Cortex of kidney (tissue), 1 donor: ENCODE results near the gene EN2.

ENCODE experiments used
- DNase-seq: peaks from one replicate; lab custom pipeline; 2025; lab: John Stamatoyannopoulos, UW

Gene EN2

DNA sequence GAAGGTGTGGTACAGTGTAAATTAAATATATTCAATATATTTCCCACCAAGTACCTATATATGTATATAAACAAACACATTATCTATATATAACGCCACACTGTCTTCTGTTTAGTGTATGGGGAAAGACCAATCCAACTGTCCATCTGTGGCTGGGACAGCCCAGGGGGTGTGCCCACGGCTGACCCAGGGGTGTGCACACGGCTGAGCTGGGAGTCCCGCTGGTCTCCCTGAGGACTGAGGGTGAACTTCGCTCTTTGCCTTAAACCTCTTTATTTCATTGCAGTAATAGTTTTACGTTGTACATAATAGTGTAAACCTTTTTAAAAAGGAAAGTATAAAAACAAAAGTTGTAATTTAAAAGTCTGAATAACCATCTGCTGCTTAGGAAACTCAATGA, 6.3 kb downstream of the EN2 start:
- DNase-seq, result no peak

DNA sequence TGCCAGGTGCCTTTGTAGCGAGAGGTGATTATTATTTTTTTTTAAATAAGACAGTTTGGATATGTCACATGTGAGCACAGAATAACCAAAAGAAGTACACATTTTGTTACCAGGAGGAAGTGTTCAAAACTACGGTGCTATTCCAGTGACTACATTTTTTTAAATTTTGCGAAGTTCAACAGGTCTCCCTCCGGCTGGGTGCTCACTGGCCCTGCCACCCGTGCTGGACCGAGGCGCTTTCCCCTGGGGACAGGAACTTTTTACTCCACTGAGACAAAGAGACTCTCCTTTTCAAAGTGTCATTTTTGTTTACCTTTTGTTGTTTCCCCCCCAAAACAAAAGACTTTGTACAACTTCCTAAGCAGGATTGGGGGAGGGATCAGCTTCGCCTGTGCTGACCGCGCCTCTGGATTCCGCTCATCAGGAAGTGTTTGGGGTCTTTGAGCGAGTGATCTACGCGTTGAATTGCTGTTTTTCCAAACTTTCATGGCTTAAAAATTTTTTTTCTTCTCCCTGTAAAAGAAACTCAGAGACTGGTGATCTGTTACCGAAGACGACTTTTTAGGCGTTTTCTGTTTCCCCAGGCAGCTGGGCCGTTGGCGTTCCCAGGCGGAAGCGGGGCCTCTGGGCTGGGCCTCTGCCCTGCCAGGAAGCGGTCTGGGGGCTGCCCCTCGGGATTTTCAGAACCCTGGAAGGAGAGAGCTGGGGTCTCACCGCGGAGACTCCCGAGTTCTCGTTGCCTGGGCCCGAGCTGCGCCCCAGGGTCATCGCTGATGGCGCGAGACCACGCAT, 7.2 kb downstream of the EN2 start:
- no peak for DNase-seq

DNA sequence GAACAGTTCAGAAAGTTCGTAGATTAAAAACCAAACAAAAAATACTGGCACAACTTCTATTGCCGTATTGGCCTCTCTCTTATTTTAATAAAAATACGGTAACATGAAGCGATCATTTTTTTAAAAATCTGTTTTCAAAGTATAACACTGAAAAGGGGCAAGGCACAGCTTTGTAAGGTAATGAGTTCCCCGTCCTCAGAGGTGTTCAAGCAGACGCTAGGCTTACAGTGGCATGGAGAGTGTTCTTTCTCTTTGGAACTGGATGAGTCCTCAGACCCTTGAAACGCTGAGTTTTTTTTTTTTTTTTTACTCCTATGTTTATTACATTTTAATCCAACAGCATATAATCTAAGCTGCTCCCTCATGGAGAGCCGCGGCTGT, 7.8 kb downstream of the EN2 start:
- DNase-seq, result no peak

DNA sequence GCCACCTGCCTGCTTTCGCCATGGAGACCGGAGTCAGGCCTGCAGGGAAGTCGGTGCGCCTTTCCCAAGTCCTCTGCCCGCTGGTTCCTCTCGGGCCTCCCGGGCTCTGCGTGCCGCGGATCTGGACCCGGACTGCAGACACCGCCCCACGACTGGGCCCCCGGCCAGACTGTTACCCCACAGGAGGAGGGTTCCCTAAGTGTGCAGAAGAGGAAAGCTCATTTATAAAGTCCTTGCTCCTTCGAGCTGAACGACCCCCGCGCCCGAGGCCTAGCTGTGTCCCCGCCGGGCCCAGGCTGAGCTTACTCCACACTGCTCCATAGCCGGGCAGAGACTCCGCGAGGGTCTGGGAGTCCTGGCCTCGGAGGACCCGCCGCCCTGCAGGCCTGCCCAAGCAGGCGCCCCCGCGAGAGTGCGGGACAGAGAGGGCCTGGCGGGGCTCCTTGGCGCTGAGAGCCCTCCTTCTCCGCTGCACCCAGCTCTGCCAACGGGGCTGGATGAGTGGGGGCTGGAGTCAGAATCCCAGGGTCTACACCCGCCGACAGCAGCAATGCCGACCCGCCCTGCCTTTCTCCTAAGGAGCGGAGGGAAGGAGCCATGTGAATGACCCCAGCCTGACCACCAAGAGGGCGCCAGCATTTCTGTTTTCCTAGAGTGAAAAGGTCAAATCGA, 8.3 kb downstream of the EN2 start:
- no peak for DNase-seq

DNA sequence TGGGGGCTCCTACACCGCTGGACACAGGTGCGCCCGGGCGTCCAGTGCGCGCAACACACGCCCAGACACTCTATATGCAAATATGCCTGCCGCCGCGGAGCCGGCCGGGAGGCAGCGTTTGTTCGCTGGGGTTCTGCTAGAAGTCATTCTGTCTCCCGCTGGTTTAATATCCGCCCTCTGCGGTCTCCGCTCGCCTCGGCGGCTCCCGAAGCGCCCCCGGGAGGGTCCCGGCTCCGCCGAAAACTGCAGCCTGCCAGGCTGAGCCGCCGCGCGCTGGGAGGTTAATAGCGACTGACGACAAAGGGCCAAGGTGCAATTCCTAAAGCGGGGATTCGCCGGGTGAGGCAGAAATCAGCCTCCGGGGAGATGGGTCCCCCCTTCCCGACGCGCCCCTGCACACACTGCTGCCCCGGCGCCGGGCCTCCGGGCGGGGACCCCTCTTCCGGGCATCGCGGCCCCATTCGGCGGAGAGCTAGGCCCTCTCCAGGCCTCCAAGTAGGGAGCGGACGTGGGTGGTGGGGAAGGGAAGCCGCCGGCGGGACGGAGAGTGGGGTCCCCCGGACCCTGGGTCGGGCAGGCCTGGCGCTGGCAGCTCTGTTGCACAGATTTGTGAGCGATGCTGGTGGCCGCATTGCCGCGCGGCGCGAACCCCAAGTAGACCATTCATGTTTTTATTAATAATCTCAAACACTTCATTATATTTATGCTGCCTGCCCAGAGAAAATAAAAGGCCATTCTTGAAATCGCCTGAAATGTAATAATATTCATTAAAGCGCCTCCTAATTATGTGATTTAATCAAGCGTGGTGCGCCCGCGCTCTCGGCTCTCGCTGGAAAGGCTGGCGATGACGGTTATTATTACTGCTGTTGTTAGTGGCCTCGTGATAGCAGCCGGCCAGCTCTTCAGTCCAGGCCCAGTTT, 9.1 kb downstream of the EN2 start:
- DNase-seq, result no peak

DNA sequence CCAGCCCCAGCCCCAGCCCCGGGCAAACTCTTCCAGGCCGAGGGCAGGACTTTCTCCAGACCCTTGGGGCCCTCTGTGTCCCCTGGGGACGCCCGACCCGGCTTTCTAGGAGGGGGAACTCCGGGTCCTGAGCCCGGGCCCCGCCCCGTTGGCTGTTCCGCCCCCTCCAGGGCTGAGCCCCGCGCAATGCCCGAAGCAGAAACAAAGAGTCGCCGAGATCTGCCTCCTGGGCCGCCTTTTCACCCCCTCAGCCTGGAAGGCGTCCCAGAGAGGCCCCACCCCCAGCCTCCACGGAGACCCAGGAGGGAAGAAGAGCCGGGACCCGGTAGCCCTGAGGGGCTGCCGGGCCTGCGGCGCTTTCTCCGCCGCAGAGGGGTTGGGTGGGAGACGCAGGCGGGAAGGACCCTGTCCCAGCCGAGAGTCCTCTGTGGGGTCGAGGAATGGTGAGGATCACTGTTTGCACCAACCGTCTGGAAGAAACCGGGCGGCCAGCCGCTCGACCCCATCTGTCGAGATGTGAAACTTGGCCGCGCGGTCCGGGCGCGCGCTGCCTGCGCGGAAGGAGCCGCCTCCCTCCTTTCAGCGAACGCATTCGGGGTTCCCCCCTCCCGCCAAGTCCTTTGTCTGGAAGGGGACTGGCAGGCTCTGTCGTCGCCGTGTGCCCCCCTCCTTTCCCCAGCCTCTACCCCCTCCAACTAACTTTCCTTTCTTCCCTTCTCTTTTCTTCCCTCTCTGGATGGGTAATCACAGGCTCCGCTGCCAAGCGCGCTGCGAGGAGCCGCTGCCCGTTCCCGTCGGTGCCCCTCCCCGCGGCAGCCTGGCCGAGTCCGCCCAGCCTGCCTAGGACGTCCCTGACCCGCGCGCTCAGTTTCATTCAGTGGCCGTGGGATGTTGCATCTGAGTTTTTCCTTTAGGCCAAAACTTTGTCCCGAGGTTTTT, 10.2 kb downstream of the EN2 start:
- DNase-seq, result no peak

DNA sequence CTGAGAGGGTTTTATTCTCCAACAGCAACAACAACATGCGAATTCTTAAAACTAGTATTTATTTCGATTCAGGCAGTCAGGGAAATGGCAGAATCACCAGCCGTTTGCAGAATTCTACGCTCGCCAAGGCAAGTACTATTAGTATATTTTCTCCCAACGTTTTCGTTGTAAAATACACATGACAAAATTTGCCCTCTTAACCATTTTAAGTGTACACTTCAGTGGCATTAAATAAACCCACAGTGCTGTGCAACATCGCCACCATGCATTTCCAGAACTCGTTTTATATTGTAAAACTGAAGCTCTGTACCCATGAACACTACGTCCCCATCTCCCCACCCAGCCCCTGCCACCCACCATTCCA, 10.8 kb downstream of the EN2 start:
- DNase-seq, result no peak

DNA sequence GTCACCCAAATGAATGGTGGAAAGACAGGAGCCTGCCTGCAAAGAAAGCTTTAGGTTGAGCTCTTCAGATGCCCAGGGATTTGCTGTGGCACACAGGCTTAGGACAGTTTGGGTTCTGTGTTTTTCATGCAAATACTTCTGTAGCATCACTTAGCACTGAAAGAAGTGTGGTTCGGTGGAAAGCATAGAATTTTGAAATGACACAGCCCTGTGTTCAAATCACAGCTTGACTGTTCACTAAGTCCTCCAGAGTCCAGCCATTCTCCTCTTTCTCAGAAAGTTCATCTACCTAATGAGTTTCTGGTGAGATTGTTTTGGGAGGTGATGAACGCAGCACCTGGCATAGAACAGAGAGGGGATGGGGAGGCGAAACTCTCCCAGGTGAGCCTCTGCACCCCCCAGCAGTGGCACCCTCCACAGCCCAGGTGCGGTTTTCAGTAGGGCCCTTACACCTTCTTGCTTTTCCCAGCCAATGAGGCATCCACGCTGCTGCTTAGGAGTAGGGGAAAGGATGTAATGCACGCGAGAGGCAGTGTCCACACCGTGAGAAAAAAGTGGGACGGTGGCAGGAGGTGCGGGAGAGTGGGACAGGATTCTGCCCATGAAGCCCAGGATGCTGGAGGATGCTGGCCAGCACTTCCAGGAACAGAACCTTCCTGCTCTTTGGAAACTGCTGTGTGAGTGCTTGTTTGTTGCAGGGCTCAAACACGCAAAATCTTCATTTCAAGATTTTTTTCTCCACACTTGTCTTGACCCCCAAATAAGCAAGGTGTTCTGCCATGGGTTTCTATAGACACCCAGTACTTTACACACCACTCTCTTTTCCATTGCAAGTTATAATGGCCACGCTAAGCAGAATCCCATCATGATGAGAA, 11.6 kb downstream of the EN2 start:
- no peak for DNase-seq

DNA sequence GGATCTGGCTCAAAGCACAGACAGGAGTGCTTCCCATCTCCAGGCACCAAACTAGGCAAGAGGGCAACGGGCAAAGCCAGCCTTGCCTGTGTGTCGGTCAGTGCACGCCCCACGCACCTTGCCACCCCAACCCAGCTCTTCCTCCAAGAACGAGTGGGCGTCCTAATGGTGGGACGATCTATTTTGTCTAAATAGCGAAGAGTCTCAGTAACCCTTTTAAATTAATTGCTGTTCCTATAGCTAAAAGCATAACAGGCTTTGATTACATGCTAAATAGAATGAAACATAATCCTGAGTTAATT, 12.2 kb downstream of the EN2 start:
- no peak for DNase-seq

DNA sequence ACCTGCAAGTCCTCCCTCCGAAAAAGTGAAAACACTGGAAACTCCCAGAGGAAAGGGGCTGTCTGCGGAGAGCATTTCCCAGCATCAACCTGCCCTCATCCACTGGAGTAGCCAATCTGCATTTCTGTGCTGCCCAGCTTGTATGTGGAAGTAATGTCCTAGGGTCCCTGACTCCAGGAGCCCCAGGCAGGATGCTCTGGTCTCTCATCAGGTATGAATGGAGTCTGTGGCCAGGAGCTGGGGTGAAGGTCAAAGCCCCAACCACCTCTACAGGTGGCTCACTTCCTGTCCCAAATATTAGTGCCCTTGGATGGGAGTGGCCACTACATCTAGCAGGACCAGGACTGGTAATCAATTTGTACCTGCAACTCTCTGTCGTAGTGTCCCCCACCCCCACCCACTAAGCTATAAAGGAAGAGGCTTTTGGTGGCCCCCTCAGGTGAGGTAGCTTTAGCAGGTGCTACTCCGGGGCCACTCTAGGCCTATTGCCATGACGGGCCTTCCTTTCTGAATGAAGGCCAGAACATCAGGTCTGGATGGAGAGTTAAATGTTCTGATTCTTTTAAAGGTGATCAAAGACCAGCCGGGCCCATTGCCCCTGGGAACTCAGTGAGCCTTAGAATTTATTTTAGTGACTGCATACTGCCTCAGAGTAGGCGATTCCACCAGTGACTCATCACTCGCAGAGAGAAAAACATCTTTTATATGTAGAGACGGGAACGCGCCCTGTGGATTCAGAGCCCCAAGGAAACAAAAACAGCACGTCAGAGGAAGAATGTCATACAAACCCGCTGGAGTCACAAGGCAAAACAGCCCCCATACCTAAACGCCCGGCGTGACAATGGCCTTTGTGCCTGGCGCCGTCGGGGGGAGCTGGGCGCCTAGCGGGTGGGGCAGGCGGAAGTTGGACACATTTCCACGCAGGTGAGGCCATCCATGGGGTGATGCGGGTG, 13.0 kb downstream of the EN2 start:
- DNase-seq, result no peak

DNA sequence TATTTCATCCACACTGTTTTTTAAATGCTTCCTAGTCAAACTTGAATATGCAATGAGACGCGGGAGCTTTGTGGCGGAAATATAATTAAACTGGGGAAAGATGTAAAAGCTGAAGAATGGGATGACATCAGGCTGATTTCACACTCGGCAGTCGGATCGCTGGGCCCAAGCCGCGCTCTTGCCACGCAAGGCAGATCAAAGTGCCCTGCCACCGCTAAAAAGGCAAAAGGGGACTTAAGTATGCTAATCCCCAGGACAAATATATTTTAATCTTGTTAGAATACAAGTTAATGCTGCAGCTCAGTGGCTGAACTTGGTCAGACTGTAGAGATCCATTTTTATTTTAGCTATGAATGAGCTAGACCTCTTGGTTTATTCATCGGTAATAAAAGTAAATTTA, 13.8 kb downstream of the EN2 start:
- DNase-seq, result no peak

DNA sequence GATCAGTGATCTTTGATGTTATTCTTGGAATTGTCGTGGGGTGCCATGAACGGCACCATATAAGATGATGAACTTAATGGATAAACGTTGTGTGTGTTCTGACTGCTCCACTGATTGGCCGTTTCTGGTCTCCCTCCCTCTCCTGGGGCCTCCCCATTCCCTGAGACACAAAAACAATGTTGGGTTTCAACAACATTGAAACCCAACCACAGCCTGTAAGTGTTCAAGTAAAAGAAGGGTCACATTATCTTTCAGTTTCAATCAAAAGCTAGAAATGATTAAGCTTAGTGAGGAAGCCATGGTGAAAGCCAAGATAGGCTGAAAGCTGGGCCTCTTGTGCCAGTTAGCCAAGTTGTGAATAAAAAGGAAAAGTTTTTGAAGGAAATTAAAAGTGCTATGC, 19.5 kb downstream of the EN2 start:
- no peak for DNase-seq

DNA sequence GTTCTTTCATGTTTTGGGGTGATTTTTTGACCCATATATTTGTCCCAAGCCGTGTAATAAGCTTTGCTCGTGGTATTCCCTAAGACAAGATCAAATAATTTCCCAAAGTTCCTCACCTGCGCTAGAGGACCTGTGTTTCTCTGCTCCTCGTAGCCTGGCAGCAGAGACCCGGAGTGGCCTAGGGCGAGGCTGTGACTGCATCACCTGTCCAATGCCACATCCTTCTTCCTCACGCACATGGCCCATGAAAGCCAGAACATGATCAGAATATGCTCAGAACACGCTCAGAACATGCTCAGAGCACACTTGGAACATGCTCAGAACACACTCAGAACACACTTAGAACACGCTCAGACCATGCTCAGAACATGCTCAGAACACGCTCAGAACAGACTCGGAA, 23.8 kb downstream of the EN2 start:
- no peak for DNase-seq

DNA sequence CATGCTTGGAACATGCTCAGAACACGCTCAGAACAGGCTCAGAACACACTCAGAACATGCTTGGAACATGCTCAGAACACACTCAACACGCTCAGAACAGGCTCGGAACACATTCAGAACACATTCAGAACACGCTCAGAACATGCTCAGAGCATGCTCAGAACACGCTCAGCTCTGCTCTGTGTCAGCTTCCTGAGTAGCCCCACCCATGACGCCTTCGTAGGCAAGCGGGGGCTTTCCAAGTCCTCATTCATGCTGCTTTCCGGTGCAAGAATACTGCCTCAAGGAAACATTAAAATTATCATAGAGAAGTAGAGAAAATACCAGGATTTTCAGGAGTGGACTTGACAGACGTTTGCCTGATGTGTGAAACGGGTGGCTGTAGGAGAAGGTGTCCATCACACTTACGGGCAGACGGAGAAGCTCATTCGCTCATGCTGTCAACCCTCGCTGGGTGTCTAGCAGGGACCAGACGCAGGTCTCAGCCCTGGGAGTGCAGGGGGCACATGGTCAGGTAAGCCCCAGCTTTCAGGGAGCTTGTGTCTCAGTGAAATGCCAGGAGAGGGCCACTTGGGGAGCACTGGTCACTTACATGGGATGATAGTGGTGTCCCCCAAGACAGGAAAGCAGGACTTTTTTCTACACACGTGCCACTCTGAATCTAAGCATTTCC, 24.7 kb downstream of the EN2 start:
- no peak for DNase-seq

DNA sequence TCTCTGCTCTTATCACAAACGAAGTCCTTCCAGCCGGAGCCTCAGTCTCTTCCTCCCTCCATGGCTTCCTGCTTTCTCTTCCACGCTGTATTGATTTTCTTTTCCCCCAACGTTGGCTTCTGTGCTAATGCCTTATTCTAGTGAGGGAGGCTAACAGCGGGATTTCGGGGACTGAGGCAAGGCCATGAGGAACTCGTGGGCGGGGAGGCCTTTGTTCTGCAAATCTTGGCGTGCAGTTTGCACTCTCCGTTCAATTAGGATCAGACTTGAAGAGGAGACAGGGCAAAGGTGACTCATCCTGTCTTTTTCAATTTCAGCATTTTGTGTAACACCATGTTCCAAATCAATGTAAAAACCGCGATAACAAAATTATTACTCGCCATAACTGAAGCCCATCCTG, 25.3 kb downstream of the EN2 start:
- no peak for DNase-seq

DNA sequence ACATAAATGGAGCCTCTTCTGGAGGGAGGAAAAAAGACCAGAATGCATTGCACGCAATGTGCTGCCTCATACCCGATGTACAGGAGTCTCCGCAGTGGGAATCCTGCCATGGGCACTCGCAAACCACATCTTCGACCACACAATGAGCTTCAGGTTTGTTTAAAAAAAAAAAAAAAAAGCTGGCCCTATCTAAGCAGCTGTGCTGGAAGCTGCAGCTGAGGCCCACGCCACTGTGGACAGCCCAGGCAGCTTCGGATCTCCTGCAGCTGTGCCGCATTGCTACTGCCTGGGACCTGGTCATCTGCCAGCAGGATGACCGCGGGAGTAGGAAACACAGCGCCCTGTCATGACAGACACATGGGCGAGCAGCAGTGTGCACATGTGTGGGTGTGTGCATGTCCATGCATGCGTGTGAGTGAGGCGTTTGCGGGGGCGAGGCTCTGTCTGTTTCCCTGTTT, 26.0 kb downstream of the EN2 start:
- DNase-seq, result no peak

DNA sequence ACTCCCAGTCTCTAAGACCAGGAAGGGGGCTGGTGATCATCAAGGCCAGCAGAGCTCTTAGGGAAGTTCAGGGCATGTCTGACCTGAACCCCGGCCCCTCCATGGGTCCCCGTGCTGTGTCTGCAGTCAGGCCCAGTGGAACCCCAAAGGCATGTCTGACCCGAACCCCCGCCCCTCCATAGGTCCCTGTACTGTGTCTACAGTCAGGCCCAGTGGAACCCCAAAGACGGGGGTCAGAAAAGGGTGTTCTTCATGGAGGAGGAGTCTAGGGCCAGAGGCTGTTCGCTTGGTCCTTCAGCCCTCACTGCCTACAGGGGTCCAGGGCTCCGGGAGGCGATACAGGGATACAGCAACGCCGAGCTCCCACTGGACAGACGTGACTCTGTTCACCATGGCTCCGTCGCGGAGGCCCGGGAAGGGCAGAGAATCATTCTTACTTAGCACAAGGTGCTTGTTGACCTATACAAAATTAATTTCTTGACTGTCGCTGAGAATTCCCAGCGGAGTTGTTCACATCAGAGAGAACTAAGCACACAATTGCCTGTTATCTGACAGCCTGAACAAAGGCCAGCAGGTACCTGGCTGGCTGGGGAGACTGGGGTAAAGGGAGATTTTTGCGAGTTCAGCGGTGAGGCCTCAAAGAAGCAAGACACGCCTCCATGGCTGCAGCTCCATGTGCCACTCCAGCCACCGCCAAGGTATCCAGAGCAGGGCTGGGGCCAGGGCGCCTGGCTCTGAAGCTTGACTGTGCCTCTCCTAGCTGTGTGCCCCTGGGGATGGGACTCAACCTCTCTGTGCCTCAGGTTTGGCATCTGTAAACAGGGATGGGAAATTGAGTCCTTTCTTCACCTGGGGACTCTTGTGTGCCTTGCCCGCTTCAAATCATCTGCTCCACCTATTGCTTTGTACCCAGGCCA, 26.8 kb downstream of the EN2 start:
- DNase-seq, result no peak
